ENCODE data around the gene BRF1.

BRF1 gene

DNA sequence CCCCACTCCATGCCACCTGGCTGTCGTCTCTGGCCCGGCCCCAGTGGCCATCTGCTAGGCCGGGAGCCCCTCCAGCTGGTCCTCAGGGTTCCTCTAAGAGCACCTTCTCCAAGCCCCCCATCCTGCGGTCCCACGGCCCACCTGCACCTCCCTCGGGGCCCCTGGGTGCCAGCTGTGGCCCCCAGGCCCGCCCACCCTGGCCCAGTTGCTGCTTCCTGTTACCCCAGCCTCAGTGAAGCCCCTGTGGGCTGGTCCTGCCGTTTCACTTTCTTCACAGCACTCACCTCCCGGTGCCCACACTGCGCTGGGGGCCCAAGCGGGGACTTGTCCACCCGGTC lies 92.1 kb downstream of the BRF1 start:
- H3K9me3 ChIP-seq (replicated peaks in 1 of 2; ENCODE audit: control insufficient read depth in 2 of 2, insufficient read depth in 1 of 2, low read depth in 1 of 2, low read length in 2 of 2): peaks cover 0 to 2% of the 10 kb centered on the region in 2 donors
- H3K4me2 ChIP-seq (ENCODE audit: insufficient read depth, low read length, poor library complexity, severe bottlenecking): no peak overlapping the region
- H2BK5ac ChIP-seq (ENCODE audit: low read length): no peak overlapping the region
- H4K8ac ChIP-seq (ENCODE audit: low read depth, low read length): no peak overlapping the region
- WGBS, 2 donors (ENCODE audit: extremely low coverage in 2 of 2, insufficient read length in 2 of 2, insufficient replicate concordance in 1 of 2): no CpG with 5 or more reads among the region's 12 CpGs
- H3K18ac ChIP-seq (ENCODE audit: low read length): no peak overlapping the region
- H3K4me3 ChIP-seq (ENCODE audit: low read length in 2 of 2): no peak overlapping the region
- no peak overlapping the region for H3K27ac ChIP-seq (replicated peaks; ENCODE audit: low read length)
- H3K79me1 ChIP-seq (ENCODE audit: low read depth, low read length): peaks cover 7% of the 10 kb centered on the region
- H3K9ac ChIP-seq (ENCODE audit: low read depth, low read length, poor library complexity): no peak overlapping the region
- no peak overlapping the region for H3K4ac ChIP-seq (ENCODE audit: low read length)
- H2AFZ ChIP-seq (ENCODE audit: low read length): no peak overlapping the region
- H2BK12ac ChIP-seq (ENCODE audit: low read length): no peak overlapping the region
- no peak overlapping the region for H2BK15ac ChIP-seq (ENCODE audit: low read length)
- no peak overlapping the region for H3K14ac ChIP-seq (ENCODE audit: low read length)
- no peak overlapping the region for H3K23ac ChIP-seq (ENCODE audit: low read depth, low read length, poor library complexity)
- no peaks in the 10 kb centered on the region for H3K4me1 ChIP-seq (ENCODE audit: control insufficient read depth in 2 of 2, insufficient read depth in 1 of 2, low read depth in 1 of 2, low read length in 2 of 2)
- no peaks in the 10 kb centered on the region for H3K27me3 ChIP-seq (ENCODE audit: control insufficient read depth in 3 of 3, insufficient read depth in 3 of 3, low read depth in 1 of 3, low read length in 3 of 3)
- no peak for DNase-seq (ENCODE audit: low spot score)
- H2BK120ac ChIP-seq (ENCODE audit: low read depth, low read length): no peak overlapping the region
- no peak overlapping the region for H4K91ac ChIP-seq (ENCODE audit: low read depth, low read length, poor library complexity)
- peaks cover 6 to 15% of the 10 kb centered on the region in 2 donors for H3K36me3 ChIP-seq (replicated peaks in 1 of 2; ENCODE audit: control insufficient read depth in 2 of 2, insufficient read depth in 2 of 2, low read length in 2 of 2)
- no peak overlapping the region for H2AK5ac ChIP-seq (ENCODE audit: low read depth, low read length)

DNA sequence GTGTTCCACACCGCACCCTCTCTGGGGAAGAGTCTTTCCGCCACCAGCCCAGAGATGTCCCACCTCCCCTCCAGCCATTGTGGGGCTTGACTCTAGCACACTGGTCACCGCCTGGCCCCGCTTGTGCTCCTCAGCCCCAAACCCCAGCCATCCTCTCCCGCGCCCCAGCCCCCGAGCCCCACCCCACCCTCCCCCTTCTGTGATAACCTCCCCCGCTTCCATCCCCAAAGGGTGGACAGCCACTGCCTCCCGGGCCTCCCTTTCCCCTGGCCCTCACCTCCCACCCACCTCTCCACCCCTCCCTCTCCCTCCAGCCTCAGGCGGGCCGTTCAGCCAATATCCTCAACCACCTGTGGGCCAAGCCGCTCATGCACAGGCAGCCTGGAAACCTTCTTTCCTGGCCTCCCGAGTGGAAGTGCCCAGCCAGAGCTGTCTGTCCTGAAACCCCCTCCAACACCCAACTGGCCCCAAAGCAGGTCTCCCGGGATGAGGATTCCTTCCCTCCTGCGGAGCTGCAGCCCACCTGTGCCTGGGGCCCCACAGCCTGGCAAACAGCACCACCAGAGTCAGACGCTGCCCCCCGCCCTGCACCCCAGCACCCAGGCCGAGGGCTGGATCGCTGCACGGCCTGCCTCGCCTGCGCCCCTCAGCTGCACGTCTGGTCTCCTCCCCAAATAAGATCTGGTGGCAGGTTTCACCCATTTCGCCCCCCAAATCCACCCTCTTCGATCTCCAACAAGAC lies 92.6 kb downstream of the BRF1 start:
- Histone ChIP-seq H3K27ac (replicated peaks; ENCODE audit: low read length) (no peak overlapping the region), H2BK12ac (ENCODE audit: low read length) (no peak overlapping the region), H3K79me1 (ENCODE audit: low read depth, low read length) (peaks cover 6% of the 10 kb centered on the region), H2BK5ac (ENCODE audit: low read length) (no peak overlapping the region), H3K4ac (ENCODE audit: low read length) (no peak overlapping the region), H3K14ac (ENCODE audit: low read length) (no peak overlapping the region), H3K4me1 (ENCODE audit: control insufficient read depth in 2 of 2, insufficient read depth in 1 of 2, low read depth in 1 of 2, low read length in 2 of 2) (peaks cover 2% of the 10 kb centered on the region in 2 donors), H2BK120ac (ENCODE audit: low read depth, low read length) (no peak overlapping the region), H3K9ac (ENCODE audit: low read depth, low read length, poor library complexity) (peak overlapping the region; percentile 50), H3K4me2 (ENCODE audit: insufficient read depth, low read length, poor library complexity, severe bottlenecking) (no peak overlapping the region), H2AK5ac (ENCODE audit: low read depth, low read length) (peak overlapping the region; percentile 19), H4K91ac (ENCODE audit: low read depth, low read length, poor library complexity) (no peak overlapping the region), H3K23ac (ENCODE audit: low read depth, low read length, poor library complexity) (no peak overlapping the region), H3K4me3 (ENCODE audit: low read length in 2 of 2) (no peak overlapping the region), H3K9me3 (replicated peaks in 1 of 2; ENCODE audit: control insufficient read depth in 2 of 2, insufficient read depth in 1 of 2, low read depth in 1 of 2, low read length in 2 of 2) (peaks cover 0 to 2% of the 10 kb centered on the region in 2 donors), H3K27me3 (ENCODE audit: control insufficient read depth in 3 of 3, insufficient read depth in 3 of 3, low read depth in 1 of 3, low read length in 3 of 3) (no peaks in the 10 kb centered on the region), H3K36me3 (replicated peaks in 1 of 2; ENCODE audit: control insufficient read depth in 2 of 2, insufficient read depth in 2 of 2, low read length in 2 of 2) (peaks cover 6 to 14% of the 10 kb centered on the region in 2 donors), H4K8ac (ENCODE audit: low read depth, low read length) (no peak overlapping the region), H2AFZ (ENCODE audit: low read length) (no peak overlapping the region), H3K18ac (ENCODE audit: low read length) (peak overlapping the region; percentile 71), H2BK15ac (ENCODE audit: low read length) (no peak overlapping the region)
- no CpG with 5 or more reads among the region's 25 CpGs for WGBS, 2 donors (ENCODE audit: extremely low coverage in 2 of 2, insufficient read length in 2 of 2, insufficient replicate concordance in 1 of 2)
- DNase-seq (ENCODE audit: low spot score): no peak

- no CpG with 5 or more reads among the region's 13 CpGs for WGBS, 2 donors (ENCODE audit: extremely low coverage in 2 of 2, insufficient read length in 2 of 2, insufficient replicate concordance in 1 of 2)
These were observed 93.3 kb downstream of the BRF1 start for GRCh38 chr14:105207460-105207901.

GRCh38 chr14:105206873-105207272 lies 93.9 kb downstream of the BRF1 start:
- Histone ChIP-seq H3K9ac (ENCODE audit: low read depth, low read length, poor library complexity) (no peak overlapping the region), H4K8ac (ENCODE audit: low read depth, low read length) (no peak overlapping the region), H2BK12ac (ENCODE audit: low read length) (no peak overlapping the region), H3K27ac (replicated peaks; ENCODE audit: low read length) (no peak overlapping the region), H3K27me3 (ENCODE audit: control insufficient read depth in 3 of 3, insufficient read depth in 3 of 3, low read depth in 1 of 3, low read length in 3 of 3) (no peaks in the 10 kb centered on the region), H2BK120ac (ENCODE audit: low read depth, low read length) (no peak overlapping the region), H3K14ac (ENCODE audit: low read length) (no peak overlapping the region), H3K23ac (ENCODE audit: low read depth, low read length, poor library complexity) (no peak overlapping the region), H2AFZ (ENCODE audit: low read length) (no peak overlapping the region), H3K4ac (ENCODE audit: low read length) (no peak overlapping the region), H3K9me3 (replicated peaks in 1 of 2; ENCODE audit: control insufficient read depth in 2 of 2, insufficient read depth in 1 of 2, low read depth in 1 of 2, low read length in 2 of 2) (peaks cover 0 to 2% of the 10 kb centered on the region in 2 donors), H3K36me3 (replicated peaks in 1 of 2; ENCODE audit: control insufficient read depth in 2 of 2, insufficient read depth in 2 of 2, low read length in 2 of 2) (peaks cover 3 to 7% of the 10 kb centered on the region in 2 donors), H3K4me3 (ENCODE audit: low read length in 2 of 2) (no peak overlapping the region), H2BK5ac (ENCODE audit: low read length) (no peak overlapping the region), H3K4me2 (ENCODE audit: insufficient read depth, low read length, poor library complexity, severe bottlenecking) (no peak overlapping the region), H2BK15ac (ENCODE audit: low read length) (no peak overlapping the region), H3K18ac (ENCODE audit: low read length) (no peak overlapping the region), H3K4me1 (ENCODE audit: control insufficient read depth in 2 of 2, insufficient read depth in 1 of 2, low read depth in 1 of 2, low read length in 2 of 2) (peaks cover 6 to 8% of the 10 kb centered on the region in 2 donors), H3K79me1 (ENCODE audit: low read depth, low read length) (peaks cover 6% of the 10 kb centered on the region), H4K91ac (ENCODE audit: low read depth, low read length, poor library complexity) (no peak overlapping the region), H2AK5ac (ENCODE audit: low read depth, low read length) (peak overlapping the region; percentile 52)
- DNase-seq (ENCODE audit: low spot score): no peak
- no CpG with 5 or more reads among the region's 5 CpGs for WGBS, 2 donors (ENCODE audit: extremely low coverage in 2 of 2, insufficient read length in 2 of 2, insufficient replicate concordance in 1 of 2)

More at GRCh38 chr14:105207460-105207901, 93.3 kb downstream of the BRF1 start:
- no peak overlapping the region for H4K8ac ChIP-seq (ENCODE audit: low read depth, low read length)
- H4K91ac ChIP-seq (ENCODE audit: low read depth, low read length, poor library complexity): no peak overlapping the region
- no peak overlapping the region for H2BK5ac ChIP-seq (ENCODE audit: low read length)
- H3K79me1 ChIP-seq (ENCODE audit: low read depth, low read length): peaks cover 6% of the 10 kb centered on the region
- peaks cover 3 to 4% of the 10 kb centered on the region in 2 donors for H3K4me1 ChIP-seq (ENCODE audit: control insufficient read depth in 2 of 2, insufficient read depth in 1 of 2, low read depth in 1 of 2, low read length in 2 of 2)
- H2AK5ac ChIP-seq (ENCODE audit: low read depth, low read length): peak overlapping the region; percentile 52
- no peak overlapping the region for H3K4ac ChIP-seq (ENCODE audit: low read length)
- no peak overlapping the region for H2BK120ac ChIP-seq (ENCODE audit: low read depth, low read length)
- H2BK15ac ChIP-seq (ENCODE audit: low read length): no peak overlapping the region
- peak overlapping the region; percentile 36 for H3K27ac ChIP-seq (replicated peaks; ENCODE audit: low read length)
- H3K9me3 ChIP-seq (replicated peaks in 1 of 2; ENCODE audit: control insufficient read depth in 2 of 2, insufficient read depth in 1 of 2, low read depth in 1 of 2, low read length in 2 of 2): peaks cover 0 to 2% of the 10 kb centered on the region in 2 donors
- H2BK12ac ChIP-seq (ENCODE audit: low read length): peak overlapping the region; percentile 84
- no peak overlapping the region for H3K4me2 ChIP-seq (ENCODE audit: insufficient read depth, low read length, poor library complexity, severe bottlenecking)
- H3K23ac ChIP-seq (ENCODE audit: low read depth, low read length, poor library complexity): peak overlapping the region; percentile 65
- peak overlapping the region; percentile 77 for H3K9ac ChIP-seq (ENCODE audit: low read depth, low read length, poor library complexity)
- H3K18ac ChIP-seq (ENCODE audit: low read length): peak overlapping the region; percentile 44
- no peaks in the 10 kb centered on the region for H3K27me3 ChIP-seq (ENCODE audit: control insufficient read depth in 3 of 3, insufficient read depth in 3 of 3, low read depth in 1 of 3, low read length in 3 of 3)
- no peak overlapping the region for H2AFZ ChIP-seq (ENCODE audit: low read length)
- H3K36me3 ChIP-seq (replicated peaks in 1 of 2; ENCODE audit: control insufficient read depth in 2 of 2, insufficient read depth in 2 of 2, low read length in 2 of 2): peaks cover 6 to 8% of the 10 kb centered on the region in 2 donors
- DNase-seq (ENCODE audit: low spot score): no peak
- H3K14ac ChIP-seq (ENCODE audit: low read length): peak overlapping the region; percentile 17
- peak overlapping the region in 1 of 2 donors; percentile 42 for H3K4me3 ChIP-seq (ENCODE audit: low read length in 2 of 2)

All from neuronal stem cell (in vitro differentiated cells).